Upper lobe of left lung (tissue), 6 donors: ENCODE results near the gene PHF21A. TPM values are rescaled to one million over a fixed set of nuclear protein-coding genes. Genes with fewer than 3 reads are reported as not detected.
A peak's percentile ranks its signal among the peaks of the same experiment; 100 is the strongest.

ENCODE experiments used
- ATAC-seq, 2 donors: fragments of 200-7000 bp; cut with Tn5 transposase; one replicate each; pipeline ENCODE4 v1.9.1; 2022; ENCODE audit warnings: mild to moderate bottlenecking in 2 of 2, moderate library complexity in 2 of 2; ENCODE audit not compliant: low FRiP score in 2 of 2
- DNase-seq, 2 donors: peaks; one replicate each; pipeline ENCODE4 v3.0.0-alpha.2; 2019 to 2020
- H3K27ac ChIP-seq, 4 donors: fragments of 200-600 bp; sonication (generic); one replicate each; pipeline ENCODE4 v1.5.1; 2016 to 2019
- H3K27me3 ChIP-seq, 4 donors: fragments of 200-600 bp; sonication (generic); one replicate each; pipeline ENCODE4 v1.5.1; 2017 to 2019
- H3K36me3 ChIP-seq, 4 donors: fragments of 200-600 bp; sonication (generic); one replicate each; pipeline ENCODE4 v1.5.1; 2016 to 2019
- H3K4me1 ChIP-seq, 4 donors: fragments of 200-600 bp; sonication (generic); one replicate each; pipeline ENCODE4 v1.5.1; 2018 to 2019
- H3K4me3 ChIP-seq, 4 donors: fragments of 200-600 bp; sonication (generic); one replicate each; pipeline ENCODE4 v1.5.1; 2017 to 2019; ENCODE audit warnings: mild to moderate bottlenecking in 2 of 4, moderate library complexity in 1 of 4
- H3K9me3 ChIP-seq, 4 donors: fragments of 200-600 bp; sonication (generic); one replicate each; pipeline ENCODE4 v1.5.1; 2018 to 2019
- EP300 ChIP-seq, 4 donors: sonication (generic); formaldehyde crosslinking; IDR thresholded peaks; one replicate each; pipeline ENCODE4 v1.5.1; 2017; ENCODE audit warnings: antibody characterized with exemption in 4 of 4, control low read depth in 2 of 4
- POLR2A ChIP-seq, 4 donors: fragments of 450-650 bp; IDR thresholded peaks; one replicate each; pipeline ENCODE4 v1.5.1; 2016 to 2017; ENCODE audit warnings: antibody characterized with exemption in 4 of 4, mild to moderate bottlenecking in 2 of 4
- POLR2AphosphoS5 ChIP-seq, 2 donors: sonication (generic); formaldehyde crosslinking; IDR thresholded peaks; one replicate each; pipeline ENCODE4 v1.5.1; 2017; ENCODE audit warnings: antibody characterized with exemption in 2 of 2
- WGBS, 2 donors: methylation state at CpG; one replicate each; pipeline ENCODE4 v1.1.5; 2017 to 2018; 5-methylcytosine and 5-hydroxymethylcytosine counted together
- total RNA-seq, 6 donors: library from RNA; depleted of rRNA in 4 of 6; stranded (reverse); fragments of >200 nt in 4 of 6; gene quantifications; one replicate each; pipeline versions ENCODE4 v1.1.0 to v1.2.1, GENCODE V29; 2016 to 2021
- TF ChIP-seq, protein P1 (sequence below), 6 experiments: fragments of 450-650 bp in 4 of 6; fragments of 200-600 bp in 2 of 6; sonication (generic) in 2 of 6; IDR thresholded peaks; one replicate each; pipeline ENCODE4 v1.5.1; 2016 to 2019; ENCODE audit warnings: antibody characterized with exemption in 6 of 6
- donor health status: DM: no; HTN: no; CAD: no; lungs with moderate emphysema.
- donor health status: DM: no; HTN: yes; CAD: no; lungs with severe emphysema.

Gene PHF21A
- total RNA-seq, 6 donors from 2014 or later: 21.1 to 99.5 (median 52.2) TPM

DNA sequence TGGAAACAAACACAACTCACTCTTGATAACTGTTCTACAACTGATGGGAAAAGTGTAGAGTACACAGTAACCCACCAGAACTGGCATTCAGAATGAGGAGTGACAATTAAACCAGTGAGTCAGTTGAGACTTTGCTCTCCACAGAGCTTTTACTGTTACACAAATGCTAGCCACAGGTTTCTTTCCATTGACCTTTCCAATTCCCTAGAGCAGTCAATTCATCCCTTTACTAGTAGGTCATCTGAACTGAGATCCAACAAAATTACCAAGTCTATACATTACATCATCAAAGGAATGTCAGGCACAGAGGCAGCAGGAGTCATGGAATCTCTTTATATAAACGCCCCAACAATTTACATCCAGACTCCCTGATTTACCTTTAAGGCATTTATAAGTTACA lies 65.9 kb downstream of the PHF21A start:
- ATAC-seq: no peak
- H3K27ac ChIP-seq: no peak overlapping the region
- no peak for DNase-seq
- peaks cover 0 to 16% (median 7%) of the 10 kb centered on the region in 4 donors for H3K4me1 ChIP-seq
- H3K9me3 ChIP-seq: no peaks in the 10 kb centered on the region
- H3K27me3 ChIP-seq: no peaks in the 10 kb centered on the region
- no peak overlapping the region for H3K4me3 ChIP-seq
- peaks cover 0 to 8% (median 0%) of the 10 kb centered on the region in 4 donors for H3K36me3 ChIP-seq
- WGBS, 2 donors: 0 to 57% methylated on average over 1 of the region's 1 CpG
- no peak for TF ChIP-seq POLR2AphosphoS5 (IDR thresholded peaks at IDR 0.05)
- TF ChIP-seq, protein P1, sequence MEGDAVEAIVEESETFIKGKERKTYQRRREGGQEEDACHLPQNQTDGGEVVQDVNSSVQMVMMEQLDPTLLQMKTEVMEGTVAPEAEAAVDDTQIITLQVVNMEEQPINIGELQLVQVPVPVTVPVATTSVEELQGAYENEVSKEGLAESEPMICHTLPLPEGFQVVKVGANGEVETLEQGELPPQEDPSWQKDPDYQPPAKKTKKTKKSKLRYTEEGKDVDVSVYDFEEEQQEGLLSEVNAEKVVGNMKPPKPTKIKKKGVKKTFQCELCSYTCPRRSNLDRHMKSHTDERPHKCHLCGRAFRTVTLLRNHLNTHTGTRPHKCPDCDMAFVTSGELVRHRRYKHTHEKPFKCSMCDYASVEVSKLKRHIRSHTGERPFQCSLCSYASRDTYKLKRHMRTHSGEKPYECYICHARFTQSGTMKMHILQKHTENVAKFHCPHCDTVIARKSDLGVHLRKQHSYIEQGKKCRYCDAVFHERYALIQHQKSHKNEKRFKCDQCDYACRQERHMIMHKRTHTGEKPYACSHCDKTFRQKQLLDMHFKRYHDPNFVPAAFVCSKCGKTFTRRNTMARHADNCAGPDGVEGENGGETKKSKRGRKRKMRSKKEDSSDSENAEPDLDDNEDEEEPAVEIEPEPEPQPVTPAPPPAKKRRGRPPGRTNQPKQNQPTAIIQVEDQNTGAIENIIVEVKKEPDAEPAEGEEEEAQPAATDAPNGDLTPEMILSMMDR (IDR thresholded peaks at IDR 0.05): no peak
- TF ChIP-seq POLR2A (IDR thresholded peaks at IDR 0.05): no peak
- TF ChIP-seq EP300 (IDR thresholded peaks at IDR 0.05): no peak

DNA sequence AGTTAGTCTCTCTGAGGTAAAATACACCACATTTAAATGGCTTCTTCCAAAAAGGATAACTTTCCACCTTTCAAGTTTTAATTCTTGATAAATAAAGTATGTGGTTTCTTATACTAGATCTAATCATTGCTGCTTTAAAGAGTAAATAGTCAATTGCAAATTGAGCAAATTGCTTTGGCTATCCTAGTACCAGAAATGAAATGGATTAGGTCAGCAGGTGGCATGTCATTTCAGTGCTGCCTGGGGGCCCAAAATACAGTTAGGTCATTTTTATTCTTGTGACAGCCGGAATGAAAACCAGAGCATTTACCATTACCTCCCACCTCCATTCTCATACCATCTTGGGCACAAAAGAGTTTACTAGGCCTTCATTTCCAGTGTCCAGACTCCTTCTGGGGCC lies 70.2 kb downstream of the PHF21A start:
- Histone ChIP-seq H3K4me3 (no peak overlapping the region), H3K36me3 (peaks cover 0 to 12% (median 0%) of the 10 kb centered on the region in 4 donors), H3K4me1 (peaks cover 5 to 23% (median 14%) of the 10 kb centered on the region in 4 donors), H3K27ac (no peak overlapping the region), H3K9me3 (no peaks in the 10 kb centered on the region), H3K27me3 (no peaks in the 10 kb centered on the region)
- DNase-seq (no peak), ATAC-seq (no peak)
- WGBS, 2 donors: 94 to 95% methylated on average over 1 of the region's 1 CpG
- no peak for TF ChIP-seq POLR2AphosphoS5 (IDR thresholded peaks at IDR 0.05)
- TF ChIP-seq EP300 (IDR thresholded peaks at IDR 0.05): no peak
- no peak for TF ChIP-seq POLR2A (IDR thresholded peaks at IDR 0.05)
- TF ChIP-seq, protein P1 (IDR thresholded peaks at IDR 0.05): no peak

DNA sequence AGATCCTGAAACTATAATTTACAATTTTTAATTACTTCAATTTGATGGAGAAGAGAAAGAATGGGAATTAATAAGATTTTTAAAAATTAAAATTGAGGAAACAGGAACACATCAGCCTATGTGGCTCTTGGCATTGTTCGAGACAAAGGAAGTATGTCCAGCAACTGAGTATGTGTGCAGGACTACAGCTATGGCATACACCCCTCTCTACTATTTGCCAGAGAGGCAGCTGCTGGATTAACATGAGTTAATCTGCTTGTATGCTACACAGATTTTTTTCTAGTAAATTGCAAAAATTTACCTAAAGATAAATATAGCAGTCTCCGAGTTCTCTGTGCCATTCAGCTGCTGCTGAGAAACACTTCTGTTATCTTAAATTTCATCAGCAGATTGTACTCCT lies 70.6 kb downstream of the PHF21A start:
- no peak for DNase-seq
- TF ChIP-seq POLR2A (IDR thresholded peaks at IDR 0.05): no peak
- TF ChIP-seq POLR2AphosphoS5 (IDR thresholded peaks at IDR 0.05): no peak
- TF ChIP-seq, protein P1 (IDR thresholded peaks at IDR 0.05): no peak
- TF ChIP-seq EP300 (IDR thresholded peaks at IDR 0.05): no peak
- peaks cover 5 to 23% (median 14%) of the 10 kb centered on the region in 4 donors for H3K4me1 ChIP-seq
- no peaks in the 10 kb centered on the region for H3K27me3 ChIP-seq
- no peaks in the 10 kb centered on the region for H3K9me3 ChIP-seq
- H3K4me3 ChIP-seq: no peak overlapping the region
- 25 to 28% methylated on average over 2 of the region's 2 CpGs for WGBS, 2 donors
- ATAC-seq: no peak
- H3K36me3 ChIP-seq: peaks cover 0 to 12% (median 0%) of the 10 kb centered on the region in 4 donors
- H3K27ac ChIP-seq: no peak overlapping the region

DNA sequence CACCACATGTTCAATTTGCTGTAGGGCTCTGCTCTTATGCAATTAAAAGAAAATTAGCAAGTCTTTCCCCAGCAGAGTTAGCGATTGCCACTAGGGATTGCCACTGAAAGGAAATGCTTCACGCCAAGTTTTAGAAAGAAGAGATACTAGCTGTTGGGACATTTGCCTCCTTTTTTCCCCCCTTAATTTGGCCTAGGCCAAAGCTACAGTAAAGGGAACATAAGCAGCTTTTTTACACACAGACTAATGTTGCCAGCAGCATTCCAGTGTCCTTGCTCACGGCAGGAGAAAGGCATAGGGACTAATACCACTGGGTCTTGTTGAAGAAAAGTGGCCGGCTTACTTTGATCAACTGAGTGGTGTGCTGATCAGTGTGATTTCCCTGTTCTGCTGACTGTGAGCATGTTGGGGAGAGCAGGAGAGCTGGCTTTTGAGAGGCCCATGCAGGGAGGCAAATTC lies 71.2 kb downstream of the PHF21A start:
- TF ChIP-seq POLR2AphosphoS5 (IDR thresholded peaks at IDR 0.05): no peak
- H3K27me3 ChIP-seq: no peaks in the 10 kb centered on the region

DNA sequence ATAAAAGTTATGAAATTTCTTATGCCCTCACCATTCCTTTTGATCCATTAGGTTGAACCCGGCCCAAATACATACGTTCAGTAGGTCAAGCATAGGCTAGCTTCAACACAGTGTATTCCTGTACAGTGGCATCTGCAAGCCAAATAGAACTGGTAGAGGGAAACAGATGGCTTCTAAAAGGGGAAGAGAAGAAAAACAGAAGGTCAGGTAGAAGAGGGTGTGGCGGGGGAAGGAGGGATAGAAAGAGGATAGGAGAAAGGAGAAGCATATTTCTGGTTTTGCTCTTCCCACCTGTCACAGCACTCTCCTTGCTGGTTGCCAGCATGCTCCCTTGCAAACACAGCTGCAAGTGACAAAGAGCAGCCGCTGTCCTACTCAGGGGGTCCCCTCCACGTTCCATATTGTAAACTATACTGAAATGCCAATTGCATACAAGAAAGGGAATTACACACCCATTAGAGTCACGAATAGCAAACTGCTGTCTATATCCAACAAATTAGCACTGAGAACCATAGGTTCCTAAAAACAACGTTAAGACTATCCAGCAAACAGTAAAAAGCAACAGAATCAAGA lies 71.8 kb downstream of the PHF21A start:
- no peak for TF ChIP-seq POLR2A (IDR thresholded peaks at IDR 0.05)
- no peak for TF ChIP-seq EP300 (IDR thresholded peaks at IDR 0.05)
- TF ChIP-seq, protein P1 (IDR thresholded peaks at IDR 0.05): no peak
- TF ChIP-seq POLR2AphosphoS5 (IDR thresholded peaks at IDR 0.05): no peak
- Histone ChIP-seq H3K4me1 (peaks cover 6 to 23% (median 14%) of the 10 kb centered on the region in 4 donors), H3K9me3 (no peaks in the 10 kb centered on the region), H3K27me3 (no peaks in the 10 kb centered on the region), H3K36me3 (peaks cover 0 to 12% (median 0%) of the 10 kb centered on the region in 4 donors), H3K27ac (no peak overlapping the region), H3K4me3 (no peak overlapping the region)
- ATAC-seq: no peak
- DNase-seq: no peak
- WGBS, 2 donors: 72 to 81% methylated on average over 7 of the region's 7 CpGs

More for the DNA sequence above, 71.2 kb downstream of the PHF21A start:
- Histone ChIP-seq H3K27ac (peak overlapping the region in 2 of 4 donors; percentile 12 to 32), H3K36me3 (peaks cover 0 to 12% (median 0%) of the 10 kb centered on the region in 4 donors), H3K9me3 (no peaks in the 10 kb centered on the region), H3K4me1 (peaks cover 5 to 23% (median 14%) of the 10 kb centered on the region in 4 donors), H3K4me3 (no peak overlapping the region)
- 42 to 58% methylated on average over 4 of the region's 4 CpGs for WGBS, 2 donors
- DNase-seq (peak in 1 of 2 donors; percentile 67), ATAC-seq (peak; percentile 71 to 90)
